ENCODE measurements around the gene CYP3A4.
A peak's percentile ranks its signal among the peaks of the same experiment; 100 is the strongest.

CYP3A4 gene

DNA sequence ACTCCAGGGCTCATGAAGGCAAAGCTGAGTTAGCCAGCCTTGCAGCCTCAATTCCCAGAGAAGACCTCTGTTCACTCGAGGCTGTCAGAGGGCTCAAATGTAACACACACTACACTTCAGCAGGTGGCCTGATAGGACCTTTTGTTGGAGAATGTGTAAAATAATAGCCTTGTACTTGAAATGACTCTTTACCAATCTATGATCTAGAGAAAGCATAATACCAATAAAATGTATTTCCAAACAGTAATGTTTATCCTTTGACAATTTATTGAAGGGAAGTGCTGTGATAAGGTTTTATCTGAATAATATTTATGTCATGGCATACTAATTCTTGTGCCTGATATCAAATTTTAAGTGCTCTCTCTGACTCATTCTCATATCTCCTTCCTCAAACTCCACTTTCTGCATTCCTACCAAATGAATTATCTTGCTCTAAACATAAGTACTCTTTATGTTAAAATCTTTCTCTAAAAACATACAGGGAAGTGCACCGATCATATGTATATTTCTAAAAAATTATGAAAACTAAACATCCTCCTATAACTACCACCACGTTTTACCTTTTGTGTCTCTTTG, 69.9 kb downstream of the CYP3A4 start:
- peak; percentile 49 for DNase-seq (ENCODE audit: low read depth)
- TF ChIP-seq, protein P1, sequence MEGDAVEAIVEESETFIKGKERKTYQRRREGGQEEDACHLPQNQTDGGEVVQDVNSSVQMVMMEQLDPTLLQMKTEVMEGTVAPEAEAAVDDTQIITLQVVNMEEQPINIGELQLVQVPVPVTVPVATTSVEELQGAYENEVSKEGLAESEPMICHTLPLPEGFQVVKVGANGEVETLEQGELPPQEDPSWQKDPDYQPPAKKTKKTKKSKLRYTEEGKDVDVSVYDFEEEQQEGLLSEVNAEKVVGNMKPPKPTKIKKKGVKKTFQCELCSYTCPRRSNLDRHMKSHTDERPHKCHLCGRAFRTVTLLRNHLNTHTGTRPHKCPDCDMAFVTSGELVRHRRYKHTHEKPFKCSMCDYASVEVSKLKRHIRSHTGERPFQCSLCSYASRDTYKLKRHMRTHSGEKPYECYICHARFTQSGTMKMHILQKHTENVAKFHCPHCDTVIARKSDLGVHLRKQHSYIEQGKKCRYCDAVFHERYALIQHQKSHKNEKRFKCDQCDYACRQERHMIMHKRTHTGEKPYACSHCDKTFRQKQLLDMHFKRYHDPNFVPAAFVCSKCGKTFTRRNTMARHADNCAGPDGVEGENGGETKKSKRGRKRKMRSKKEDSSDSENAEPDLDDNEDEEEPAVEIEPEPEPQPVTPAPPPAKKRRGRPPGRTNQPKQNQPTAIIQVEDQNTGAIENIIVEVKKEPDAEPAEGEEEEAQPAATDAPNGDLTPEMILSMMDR (IDR thresholded peaks at IDR 0.05; ENCODE audit: insufficient read depth, low read depth, low read length, missing control alignments): no peak
- H3K4me3 ChIP-seq (ENCODE audit: low read length): no peak overlapping the region

DNA sequence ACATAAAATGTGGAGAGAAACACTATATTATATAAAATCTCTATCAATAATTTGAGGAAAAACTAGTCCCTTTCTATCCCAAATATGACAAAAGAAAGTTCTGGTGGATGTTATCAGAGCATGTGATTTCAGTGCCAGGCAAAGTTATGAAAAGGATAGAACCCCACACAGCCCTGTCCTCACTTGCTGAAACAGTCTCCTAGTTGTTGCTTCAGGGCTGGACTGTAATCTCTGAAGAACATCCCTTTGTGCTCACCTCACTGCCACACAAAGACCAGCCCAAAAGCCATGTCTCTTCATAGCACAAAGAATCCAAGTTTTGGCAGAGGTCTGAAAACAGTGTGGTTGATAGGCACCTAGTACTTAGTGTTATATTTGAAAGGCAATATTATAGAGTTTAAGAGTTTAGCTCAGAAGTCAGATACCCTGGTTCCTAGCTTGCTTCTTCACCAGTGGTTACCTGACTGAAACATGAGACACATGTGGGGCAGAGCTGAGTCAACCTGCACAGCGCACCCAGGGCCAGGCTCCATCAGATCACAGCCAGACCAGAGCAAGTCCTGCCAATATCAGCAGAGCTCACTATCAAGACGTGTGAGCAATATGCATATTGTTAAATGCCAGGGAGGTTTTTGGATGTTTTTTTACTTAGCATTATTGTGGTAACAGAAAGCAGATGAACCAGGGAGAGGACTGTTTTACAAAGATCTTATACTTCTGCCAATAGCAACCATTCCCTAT, 74.0 kb downstream of the CYP3A4 start:
- DNase-seq (ENCODE audit: low read depth): peak; percentile 57
- TF ChIP-seq, protein P1 (IDR thresholded peaks at IDR 0.05; ENCODE audit: insufficient read depth, low read depth, low read length, missing control alignments): no peak

GRCh38 chr7:99709260-99709659, 74.7 kb downstream of the CYP3A4 start:
- H3K4me3 ChIP-seq (ENCODE audit: low read length): no peak overlapping the region
- TF ChIP-seq, protein P1 (IDR thresholded peaks at IDR 0.05; ENCODE audit: insufficient read depth, low read depth, low read length, missing control alignments): no peak
- DNase-seq (ENCODE audit: low read depth): no peak

More for the DNA sequence above, 74.0 kb downstream of the CYP3A4 start:
- H3K4me3 ChIP-seq (ENCODE audit: low read length): no peak overlapping the region

GRCh38 chr7:99707096-99707495, 76.9 kb downstream of the CYP3A4 start:
- DNase-seq (ENCODE audit: low read depth): peak; percentile 25
- TF ChIP-seq, protein P1 (IDR thresholded peaks at IDR 0.05; ENCODE audit: insufficient read depth, low read depth, low read length, missing control alignments): no peak
- no peak overlapping the region for H3K4me3 ChIP-seq (ENCODE audit: low read length)

Data from epithelial cell of esophagus (primary cell).